HG03196 (cell line): ENCODE measurements around the gene EVL.
"Not testable (repeated sequence)": the region's sequence is repeated elsewhere in the genome, so short reads cannot be mapped to it uniquely, and the experiment has no call there.

Source experiments
- ATAC-seq: cut with Tn5 transposase; IDR thresholded peaks from one replicate; pipeline ENCODE4 v1.9.1; 2021; ENCODE audit not compliant: unreplicated experiment

The EVL gene

GRCh38 chr14:100065111-100065871 is at the start of gene EVL:
Gene EVL (plus strand): TSS chr14:100065422. CDS start chr14:100065501, 79 bp downstream.
- ATAC-seq: peak; percentile 58

- no peak for ATAC-seq
Measured at GRCh38 chr14:100017553-100017952, 47.7 kb upstream of the EVL start.

- ATAC-seq: no peak
Measured at GRCh38 chr14:100018054-100018453, 47.2 kb upstream of the EVL start.

- no peak for ATAC-seq
Measured at GRCh38 chr14:100018482-100018881, 46.7 kb upstream of the EVL start.

GRCh38 chr14:100019156-100019744 is 46.0 kb upstream of the EVL start:
- ATAC-seq: no peak

GRCh38 chr14:100020629-100021028 is 44.6 kb upstream of the EVL start:
- ATAC-seq: no peak

- no peak for ATAC-seq
Measured at GRCh38 chr14:100022772-100023451, 42.3 kb upstream of the EVL start.

GRCh38 chr14:100025111-100025510 is 40.1 kb upstream of the EVL start:
- no peak for ATAC-seq

GRCh38 chr14:100027771-100028490 is 37.3 kb upstream of the EVL start:
- ATAC-seq: no peak

- no peak for ATAC-seq
Measured at GRCh38 chr14:100028990-100029677, 36.1 kb upstream of the EVL start.

GRCh38 chr14:100030006-100030405 is 35.2 kb upstream of the EVL start:
- not testable (repeated sequence) for ATAC-seq

GRCh38 chr14:100030452-100031153 is 34.6 kb upstream of the EVL start:
- no peak for ATAC-seq

- no peak for ATAC-seq
Measured at GRCh38 chr14:100031506-100032281, 33.5 kb upstream of the EVL start.

- no peak for ATAC-seq
Measured at GRCh38 chr14:100032738-100033137, 32.5 kb upstream of the EVL start.

GRCh38 chr14:100033347-100034075 is 31.7 kb upstream of the EVL start:
- no peak for ATAC-seq

- ATAC-seq: no peak
Measured at GRCh38 chr14:100034468-100034867, 30.8 kb upstream of the EVL start.

- no peak for ATAC-seq
Measured at GRCh38 chr14:100034961-100035500, 30.2 kb upstream of the EVL start.

- ATAC-seq: no peak
Measured at GRCh38 chr14:100035700-100036099, 29.5 kb upstream of the EVL start.

- ATAC-seq: no peak
Measured at GRCh38 chr14:100037353-100037752, 27.9 kb upstream of the EVL start.
